HepG2 (cell line): ENCODE data around the gene SYT17. TPM values are rescaled to one million over a fixed set of nuclear protein-coding genes. Genes with fewer than 3 reads are reported as not detected.

Experiments used
- ELF3 ChIP-seq: IDR thresholded peaks from 2 replicates; pipeline ENCODE4 v1.6.1; 2016; ENCODE audit warnings: missing genetic modification reagents, missing compliant biosample characterization
- FOSL2 ChIP-seq: sonication (generic); formaldehyde crosslinking; IDR thresholded peaks from 2 replicates; pipeline ENCODE4 v1.4.0; 2020; ENCODE audit warnings: missing genetic modification reagents
- KMT2A ChIP-seq: sonication (generic); formaldehyde crosslinking; IDR thresholded peaks from 2 replicates; pipeline ENCODE4 v1.4.0; 2020; ENCODE audit warnings: missing genetic modification reagents
- NFE2L1 ChIP-seq: sonication (generic); formaldehyde crosslinking; IDR thresholded peaks from 2 replicates; pipeline ENCODE4 v1.4.0; 2020; ENCODE audit warnings: missing genetic modification reagents, mild to moderate bottlenecking, borderline replicate concordance
- PHF21A ChIP-seq: sonication (generic); formaldehyde crosslinking; IDR thresholded peaks from 2 replicates; pipeline ENCODE4 v1.5.0; 2020; ENCODE audit warnings: mild to moderate bottlenecking, missing genetic modification reagents
- SALL1 ChIP-seq: sonication (generic); formaldehyde crosslinking; IDR thresholded peaks from 2 replicates; pipeline ENCODE4 v1.8.0; 2022; ENCODE audit warnings: mild to moderate bottlenecking, missing genetic modification reagents
- SAP130 ChIP-seq: IDR thresholded peaks from 2 replicates; pipeline ENCODE4 v1.6.1; 2016; ENCODE audit warnings: low read depth
- ZBTB10 ChIP-seq: sonication (generic); formaldehyde crosslinking; IDR thresholded peaks from 2 replicates; pipeline ENCODE4 v1.4.0; 2020; ENCODE audit warnings: missing genetic modification reagents, borderline replicate concordance
- ZNF556 ChIP-seq: sonication (generic); formaldehyde crosslinking; IDR thresholded peaks from 2 replicates; pipeline ENCODE4 v1.4.0; 2020; ENCODE audit warnings: mild to moderate bottlenecking, missing genetic modification reagents, borderline replicate concordance
- ZNF607 ChIP-seq: sonication (generic); formaldehyde crosslinking; IDR thresholded peaks from 2 replicates; pipeline ENCODE4 v1.5.1; 2020; ENCODE audit warnings: missing genetic modification reagents, mild to moderate bottlenecking, borderline replicate concordance
- polyA plus RNA-seq, 8 experiments: library from polyadenylated mRNA; depleted of rRNA in 3 of 8; stranded (reverse) in 7 of 8; unstranded in 1 of 8; fragments of >200 nt; fragmentation: Illumina TruSeq in 4 of 8; extraction: Trizol in 4 of 8; gene quantifications; 2 replicates each; pipeline versions ENCODE4 v1.2.1 to v1.2.3, GENCODE V29; 2011 to 2016; ENCODE audit warnings: low read depth in 4 of 8, missing spikeins in 1 of 8, mixed read lengths in 1 of 8; ENCODE audit not compliant: insufficient read depth in 1 of 8
- total RNA-seq, 5 experiments: library from RNA; depleted of rRNA; stranded (reverse); fragments of >200 nt; fragmentation: Illumina TruSeq; extraction: Trizol; gene quantifications; 2 replicates each; pipeline ENCODE4 v1.2.3, GENCODE V29; 2016; ENCODE audit warnings: low read depth in 1 of 5
- TF ChIP-seq, protein P1 (sequence below): sonication (generic); formaldehyde crosslinking; IDR thresholded peaks from 2 replicates; pipeline ENCODE4 v1.5.1; 2020; ENCODE audit warnings: mild to moderate bottlenecking, missing genetic modification reagents, moderate library complexity

Gene SYT17
- total and polyA plus RNA-seq, 2 of the 13 experiments (the other 11 are each of a cell fraction or from before 2014, with no cell fraction given): 0.44 TPM; not detected in 1

DNA sequence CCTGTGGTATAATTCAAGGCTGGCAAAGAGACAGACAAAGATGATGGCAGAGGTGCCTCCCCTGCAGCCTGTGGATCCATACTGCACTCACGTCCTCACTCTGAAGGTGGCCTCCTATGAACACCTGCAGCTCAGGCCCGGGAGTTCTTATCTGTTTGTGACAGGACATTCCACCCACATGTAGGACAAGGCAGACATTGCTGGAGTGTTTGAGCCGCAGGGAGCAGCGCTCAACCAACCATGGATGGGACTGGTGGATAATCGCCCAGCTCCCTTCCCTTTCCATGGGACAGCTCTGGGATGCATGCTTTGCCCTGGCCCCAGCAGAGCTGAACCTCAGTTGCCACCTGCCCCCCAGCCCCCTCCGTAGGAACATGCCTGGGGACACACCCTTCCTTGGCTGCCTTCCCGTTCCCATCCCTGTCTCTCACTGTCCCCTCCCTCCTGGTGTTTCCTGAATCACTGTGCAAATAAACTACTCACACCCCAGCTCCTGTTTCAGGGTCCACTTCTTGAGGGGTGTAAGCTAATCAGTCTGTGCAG is 32.1 kb upstream of the SYT17 start (continued):
- TF ChIP-seq, protein P1, sequence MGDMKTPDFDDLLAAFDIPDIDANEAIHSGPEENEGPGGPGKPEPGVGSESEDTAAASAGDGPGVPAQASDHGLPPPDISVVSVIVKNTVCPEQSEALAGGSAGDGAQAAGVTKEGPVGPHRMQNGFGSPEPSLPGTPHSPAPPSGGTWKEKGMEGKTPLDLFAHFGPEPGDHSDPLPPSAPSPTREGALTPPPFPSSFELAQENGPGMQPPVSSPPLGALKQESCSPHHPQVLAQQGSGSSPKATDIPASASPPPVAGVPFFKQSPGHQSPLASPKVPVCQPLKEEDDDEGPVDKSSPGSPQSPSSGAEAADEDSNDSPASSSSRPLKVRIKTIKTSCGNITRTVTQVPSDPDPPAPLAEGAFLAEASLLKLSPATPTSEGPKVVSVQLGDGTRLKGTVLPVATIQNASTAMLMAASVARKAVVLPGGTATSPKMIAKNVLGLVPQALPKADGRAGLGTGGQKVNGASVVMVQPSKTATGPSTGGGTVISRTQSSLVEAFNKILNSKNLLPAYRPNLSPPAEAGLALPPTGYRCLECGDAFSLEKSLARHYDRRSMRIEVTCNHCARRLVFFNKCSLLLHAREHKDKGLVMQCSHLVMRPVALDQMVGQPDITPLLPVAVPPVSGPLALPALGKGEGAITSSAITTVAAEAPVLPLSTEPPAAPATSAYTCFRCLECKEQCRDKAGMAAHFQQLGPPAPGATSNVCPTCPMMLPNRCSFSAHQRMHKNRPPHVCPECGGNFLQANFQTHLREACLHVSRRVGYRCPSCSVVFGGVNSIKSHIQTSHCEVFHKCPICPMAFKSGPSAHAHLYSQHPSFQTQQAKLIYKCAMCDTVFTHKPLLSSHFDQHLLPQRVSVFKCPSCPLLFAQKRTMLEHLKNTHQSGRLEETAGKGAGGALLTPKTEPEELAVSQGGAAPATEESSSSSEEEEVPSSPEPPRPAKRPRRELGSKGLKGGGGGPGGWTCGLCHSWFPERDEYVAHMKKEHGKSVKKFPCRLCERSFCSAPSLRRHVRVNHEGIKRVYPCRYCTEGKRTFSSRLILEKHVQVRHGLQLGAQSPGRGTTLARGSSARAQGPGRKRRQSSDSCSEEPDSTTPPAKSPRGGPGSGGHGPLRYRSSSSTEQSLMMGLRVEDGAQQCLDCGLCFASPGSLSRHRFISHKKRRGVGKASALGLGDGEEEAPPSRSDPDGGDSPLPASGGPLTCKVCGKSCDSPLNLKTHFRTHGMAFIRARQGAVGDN (CRISPR knock-in tag): peak; percentile 21; the same call in 1 of the 2 replicates
- TF ChIP-seq SAP130 (CRISPR knock-in tag) (peak; percentile 35; the same call in 1 of the 2 replicates), KMT2A (CRISPR knock-in tag) (no peak), SALL1 (0 out of 2 replicates have a peak, but pooled peaks have one; percentile 18), PHF21A (CRISPR knock-in tag) (no peak), FOSL2 (CRISPR knock-in tag) (peak; percentile 61), NFE2L1 (CRISPR knock-in tag) (0 out of 2 replicates have a peak, but pooled peaks have one; percentile 51), ZBTB10 (CRISPR knock-in tag) (peak; percentile 67; the same call in 1 of the 2 replicates), ELF3 (CRISPR knock-in tag) (0 out of 2 replicates have a peak, but pooled peaks have one; percentile 13), ZNF556 (CRISPR knock-in tag) (0 out of 2 replicates have a peak, but pooled peaks have one; percentile 26), ZNF607 (no peak)
- TF ChIP-seq, all 625 proteins: peak for 15
